Astrocyte (in vitro differentiated cells and primary cell): ENCODE measurements around the gene TRIM72.

Experiments used
- EZH2 ChIP-seq: IDR thresholded peaks from 2 replicates; pipeline ENCODE4 v1.6.1; 2012; ENCODE audit warnings: mild to moderate bottlenecking, low read length, inconsistent platforms; ENCODE audit not compliant: insufficient read depth
- TF ChIP-seq, protein P1 (sequence below): IDR thresholded peaks from 2 replicates; pipeline ENCODE4 v1.5.1; 2011; ENCODE audit warnings: low read depth, mild to moderate bottlenecking, inconsistent platforms, low read length, moderate library complexity; ENCODE audit not compliant: insufficient read depth

DNA sequence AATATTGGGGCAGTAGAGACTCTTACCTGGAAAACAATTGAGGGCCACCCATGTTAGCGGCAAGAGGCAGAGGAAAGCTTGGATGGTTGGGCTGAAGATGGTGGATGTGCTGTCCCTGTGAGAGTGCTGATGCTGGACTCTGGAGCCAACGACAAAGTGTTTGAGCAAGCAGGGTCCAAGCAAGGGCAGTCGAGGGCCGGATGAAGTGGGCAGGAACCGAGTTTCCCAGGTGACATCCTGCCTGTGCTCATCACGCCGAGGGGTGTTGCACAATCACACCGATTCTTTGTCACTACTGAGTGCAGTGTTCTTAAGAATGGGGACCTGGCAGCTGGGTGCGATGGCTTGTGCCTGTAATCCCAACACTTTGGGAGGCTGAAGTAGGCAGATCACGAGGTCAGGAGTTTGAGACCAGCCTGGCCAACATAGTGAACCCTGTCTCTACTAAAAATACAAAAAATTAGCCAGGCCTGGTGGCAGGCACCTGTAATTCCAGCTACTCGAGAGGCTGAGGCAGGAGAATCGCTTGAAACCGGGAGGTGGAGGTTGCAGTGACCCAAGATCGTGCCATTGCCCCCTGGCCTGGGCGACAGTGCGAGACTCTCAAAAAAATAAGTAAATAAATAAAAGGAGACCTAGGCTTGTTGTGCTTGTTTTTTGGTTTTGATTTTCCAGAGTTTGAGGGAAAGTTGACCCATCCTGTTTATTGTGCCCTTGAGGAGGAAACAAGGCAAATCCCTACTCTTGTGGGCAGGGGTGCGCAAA lies 17.4 kb upstream of the TRIM72 start:
- TF ChIP-seq, protein P1, sequence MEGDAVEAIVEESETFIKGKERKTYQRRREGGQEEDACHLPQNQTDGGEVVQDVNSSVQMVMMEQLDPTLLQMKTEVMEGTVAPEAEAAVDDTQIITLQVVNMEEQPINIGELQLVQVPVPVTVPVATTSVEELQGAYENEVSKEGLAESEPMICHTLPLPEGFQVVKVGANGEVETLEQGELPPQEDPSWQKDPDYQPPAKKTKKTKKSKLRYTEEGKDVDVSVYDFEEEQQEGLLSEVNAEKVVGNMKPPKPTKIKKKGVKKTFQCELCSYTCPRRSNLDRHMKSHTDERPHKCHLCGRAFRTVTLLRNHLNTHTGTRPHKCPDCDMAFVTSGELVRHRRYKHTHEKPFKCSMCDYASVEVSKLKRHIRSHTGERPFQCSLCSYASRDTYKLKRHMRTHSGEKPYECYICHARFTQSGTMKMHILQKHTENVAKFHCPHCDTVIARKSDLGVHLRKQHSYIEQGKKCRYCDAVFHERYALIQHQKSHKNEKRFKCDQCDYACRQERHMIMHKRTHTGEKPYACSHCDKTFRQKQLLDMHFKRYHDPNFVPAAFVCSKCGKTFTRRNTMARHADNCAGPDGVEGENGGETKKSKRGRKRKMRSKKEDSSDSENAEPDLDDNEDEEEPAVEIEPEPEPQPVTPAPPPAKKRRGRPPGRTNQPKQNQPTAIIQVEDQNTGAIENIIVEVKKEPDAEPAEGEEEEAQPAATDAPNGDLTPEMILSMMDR: no peak
- no peak for TF ChIP-seq EZH2
